ENCODE results near the gene IL10.

Gene IL10

DNA sequence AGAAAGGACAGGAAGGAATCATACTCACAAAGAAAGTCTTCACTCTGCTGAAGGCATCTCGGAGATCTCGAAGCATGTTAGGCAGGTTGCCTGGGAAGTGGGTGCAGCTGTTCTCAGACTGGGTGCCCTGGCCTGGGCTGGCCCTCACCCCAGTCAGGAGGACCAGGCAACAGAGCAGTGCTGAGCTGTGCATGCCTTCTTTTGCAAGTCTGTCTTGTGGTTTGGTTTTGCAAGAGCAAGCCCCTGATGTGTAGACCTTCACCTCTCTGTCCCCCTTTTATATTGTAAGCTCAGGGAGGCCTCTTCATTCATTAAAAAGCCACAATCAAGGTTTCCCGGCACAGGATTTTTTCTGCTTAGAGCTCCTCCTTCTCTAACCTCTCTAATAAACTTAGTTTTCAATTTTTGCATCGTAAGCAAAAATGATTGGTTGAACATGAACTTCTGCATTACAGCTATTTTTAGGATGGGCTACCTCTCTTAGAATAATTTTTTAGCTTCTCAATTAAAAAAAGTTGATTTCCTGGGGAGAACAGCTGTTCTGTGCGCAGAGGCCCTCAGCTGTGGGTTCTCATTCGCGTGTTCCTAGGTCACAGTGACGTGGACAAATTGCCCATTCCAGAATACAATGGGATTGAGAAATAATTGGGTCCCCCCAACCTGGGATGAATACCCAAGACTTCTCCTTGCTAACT, at the start of gene IL10:
IL10 (minus strand) TSS at position 252 of the 695 bp plus-strand sequence; CDS start at position 193, 59 bp downstream.
- DNase-seq (ENCODE audit: low spot score): no peak

DNA sequence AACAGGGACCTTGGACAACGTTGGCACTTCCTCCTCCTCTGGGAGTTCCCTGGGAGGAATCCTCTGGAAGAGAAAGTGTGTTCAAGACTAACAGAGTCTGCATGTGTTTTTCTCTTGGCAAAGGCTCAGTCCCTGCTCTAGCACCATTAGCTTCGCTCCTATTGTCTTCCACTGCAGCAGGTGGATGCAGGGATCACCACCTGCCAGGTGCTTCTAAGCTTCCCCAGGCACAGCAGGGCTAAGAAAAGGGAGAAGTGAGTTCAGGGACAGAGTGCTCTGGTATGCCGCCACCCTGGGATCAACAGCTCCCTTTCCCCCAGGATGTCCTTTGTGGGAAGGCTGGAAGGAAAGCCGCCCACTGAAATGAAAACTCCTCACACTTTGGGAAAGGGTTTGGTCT, 49.2 kb upstream of the IL10 start:
- DNase-seq (ENCODE audit: low spot score): no peak

DNA sequence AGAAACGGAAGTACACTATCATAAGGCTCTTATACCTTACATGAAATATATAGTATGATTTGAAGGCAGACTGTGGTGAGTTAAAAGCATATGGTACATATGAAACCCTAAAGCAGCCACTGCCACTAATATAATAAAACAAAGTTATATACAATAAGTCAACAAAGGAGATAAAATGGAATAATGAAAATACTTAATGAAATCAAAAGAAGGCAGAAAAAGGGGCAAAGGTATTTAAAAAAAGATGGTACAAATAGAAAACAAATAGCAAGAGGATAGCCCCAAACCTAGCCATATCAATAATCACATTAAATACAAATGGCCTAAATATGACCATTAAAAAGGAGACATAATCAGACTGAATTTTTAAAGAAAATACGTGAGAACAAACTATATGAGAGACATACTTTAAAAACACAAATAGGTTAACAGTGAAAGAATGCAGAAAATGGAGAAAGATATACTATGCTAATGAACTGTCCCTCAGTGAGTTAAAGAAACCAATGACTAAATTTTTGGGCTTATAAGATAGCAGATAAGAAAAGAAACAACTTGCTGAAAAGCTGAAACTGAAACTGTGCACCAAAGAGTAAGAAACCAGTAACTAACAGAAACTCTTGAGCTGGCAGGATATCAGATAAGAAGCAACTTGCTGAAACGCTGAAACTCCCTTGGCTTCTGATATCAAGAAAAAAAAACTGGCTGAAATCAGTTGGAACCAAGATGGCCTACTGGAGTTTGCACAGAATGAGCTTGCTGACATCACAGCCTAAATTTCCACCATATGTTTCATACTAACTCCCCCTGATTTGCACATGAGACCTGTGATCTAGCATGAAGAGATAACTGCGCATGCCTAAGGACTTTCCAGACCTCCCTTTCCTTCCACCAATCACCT, 44.3 kb upstream of the IL10 start:
- DNase-seq (ENCODE audit: low spot score): no peak

DNA sequence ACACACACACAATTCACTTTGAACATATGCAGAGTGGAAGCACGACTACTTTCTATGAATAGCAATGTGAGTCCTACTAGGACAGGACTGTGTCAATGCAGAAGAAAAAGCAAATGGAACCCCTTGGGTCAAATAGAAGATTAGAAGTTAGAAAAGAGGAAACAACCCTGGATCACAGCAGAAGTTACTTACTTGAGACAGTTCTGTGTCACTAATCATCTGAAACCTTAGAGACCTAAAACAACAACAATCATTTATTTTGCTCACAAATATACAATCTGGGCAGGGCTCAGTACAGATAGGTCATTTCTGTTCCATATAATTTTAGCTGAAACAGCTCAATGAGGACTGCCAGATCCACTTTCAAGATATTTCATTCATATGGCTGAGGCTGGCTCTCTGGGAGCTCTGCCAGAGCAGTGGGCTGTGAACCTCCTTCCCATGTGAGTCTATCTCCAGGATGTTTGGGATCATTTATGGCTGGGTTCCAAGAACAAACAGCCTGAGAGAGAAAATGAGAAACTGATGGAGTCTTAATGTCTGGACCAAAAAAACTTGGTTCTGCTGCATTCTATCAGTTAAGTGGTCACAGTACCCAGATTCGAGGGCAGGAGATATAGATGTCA, 42.5 kb upstream of the IL10 start:
- DNase-seq (ENCODE audit: low spot score): peak; percentile 30

DNA sequence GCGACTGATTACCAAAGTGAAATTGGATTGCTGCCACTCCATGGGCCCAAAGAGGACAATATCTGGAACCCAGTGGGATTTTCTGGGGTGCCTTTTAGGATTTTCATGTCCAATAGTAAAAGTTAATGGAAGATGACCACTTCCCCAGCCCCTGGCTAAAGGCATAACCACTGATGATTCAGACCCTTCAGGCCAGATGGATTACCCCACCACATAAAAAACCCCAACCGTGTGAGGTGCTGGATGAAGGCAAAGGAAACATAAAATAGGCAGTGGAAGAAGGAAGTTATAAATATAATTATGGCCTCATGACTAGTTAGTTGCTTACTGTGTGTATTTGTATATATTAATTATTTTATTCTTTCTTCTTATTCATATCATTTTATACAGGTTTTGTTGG, 40.2 kb upstream of the IL10 start:
- no peak for DNase-seq (ENCODE audit: low spot score)

DNA sequence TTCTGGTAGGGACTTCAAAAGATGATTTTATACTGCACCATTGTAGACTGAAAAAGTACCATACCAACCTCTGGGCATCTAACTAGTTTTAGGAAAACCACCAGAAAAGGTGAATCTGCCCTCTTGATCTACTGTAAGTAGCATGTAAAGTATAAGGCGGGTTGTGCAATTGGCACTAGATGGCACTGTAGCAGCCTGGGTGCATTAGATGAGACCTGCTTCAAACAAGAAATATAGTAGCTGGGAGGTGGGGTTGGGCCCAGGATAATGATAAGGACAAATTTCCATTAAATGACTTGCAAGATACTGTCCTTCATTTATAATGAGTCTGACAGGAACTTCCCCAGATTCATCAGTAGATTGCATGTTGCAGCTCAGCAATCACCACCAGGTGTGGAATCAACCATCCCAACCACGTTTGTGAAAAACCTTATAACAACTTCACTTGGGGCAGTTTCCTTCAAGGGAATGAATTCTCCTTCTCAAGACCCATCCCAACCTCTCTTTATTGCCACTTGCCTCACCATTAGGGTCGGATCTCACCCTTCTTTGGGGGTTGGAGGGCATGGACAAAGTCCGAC, 37.3 kb upstream of the IL10 start:
- peak; percentile 39 for DNase-seq (ENCODE audit: low spot score)

DNA sequence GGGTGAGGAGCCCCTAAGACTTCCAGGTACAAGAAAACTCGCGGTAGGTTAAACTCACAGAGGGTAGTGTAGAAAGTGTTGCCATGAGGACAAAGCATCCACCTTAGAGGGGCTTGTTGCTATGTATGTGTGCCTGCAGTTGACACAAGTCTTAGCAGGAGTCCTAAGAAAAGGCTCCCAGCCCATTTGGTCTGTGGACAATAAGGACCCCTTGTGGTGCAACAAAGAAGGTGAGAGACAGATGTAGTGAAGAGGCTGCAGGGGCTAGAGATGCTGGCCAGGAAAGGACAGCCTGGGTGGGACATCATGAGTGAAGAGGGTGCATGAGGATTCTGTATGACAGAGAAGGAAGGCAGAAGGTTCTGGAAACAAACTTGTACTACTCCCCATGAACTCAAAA, 36.3 kb upstream of the IL10 start:
- DNase-seq (ENCODE audit: low spot score): peak; percentile 41

DNA sequence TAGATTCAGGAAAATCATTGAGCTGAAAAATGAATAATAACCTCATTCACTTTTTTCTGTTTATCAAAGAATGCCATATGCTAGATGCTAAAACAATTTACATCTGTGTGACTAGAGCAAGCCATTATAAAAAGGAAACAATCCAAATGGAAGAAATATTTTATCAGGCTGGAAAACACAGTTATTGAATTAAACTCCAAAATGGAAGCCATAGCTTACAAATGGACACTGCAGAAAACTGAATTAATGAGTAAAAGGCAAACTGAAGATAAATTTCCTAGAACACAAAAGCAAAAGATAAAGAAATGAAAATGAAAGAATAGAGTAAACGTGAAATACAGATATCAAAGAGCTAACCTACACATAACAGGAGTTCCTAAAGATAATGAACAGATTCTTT, 33.1 kb upstream of the IL10 start:
- no peak for DNase-seq (ENCODE audit: low spot score)

DNA sequence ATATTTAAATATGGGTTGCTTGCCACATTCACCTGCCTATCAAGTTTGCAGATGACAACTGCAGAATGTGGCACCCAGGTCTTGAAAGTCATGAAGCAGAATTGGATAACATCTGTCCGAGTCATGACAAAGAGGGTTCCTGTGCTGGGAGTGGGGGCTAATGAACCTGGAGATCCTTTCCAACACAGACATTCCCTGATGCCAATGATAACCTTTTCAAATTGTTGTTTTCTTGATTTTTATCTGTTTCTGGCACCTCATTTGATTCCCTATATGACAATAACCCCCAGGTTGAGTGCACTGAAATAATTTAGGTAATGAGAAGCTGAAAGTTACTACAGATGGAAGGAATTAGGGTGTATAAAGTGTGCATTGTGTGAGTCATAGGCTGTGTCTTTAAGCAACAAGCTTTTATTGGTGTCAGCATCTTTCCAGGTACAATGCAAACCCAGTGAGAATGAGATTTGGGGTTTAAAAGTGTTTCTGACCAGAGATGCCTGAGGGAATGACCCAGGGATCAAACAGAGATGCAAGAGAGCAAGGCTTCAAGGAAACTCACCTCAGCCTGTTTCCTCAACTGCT, 32.0 kb upstream of the IL10 start:
- DNase-seq (ENCODE audit: low spot score): no peak

DNA sequence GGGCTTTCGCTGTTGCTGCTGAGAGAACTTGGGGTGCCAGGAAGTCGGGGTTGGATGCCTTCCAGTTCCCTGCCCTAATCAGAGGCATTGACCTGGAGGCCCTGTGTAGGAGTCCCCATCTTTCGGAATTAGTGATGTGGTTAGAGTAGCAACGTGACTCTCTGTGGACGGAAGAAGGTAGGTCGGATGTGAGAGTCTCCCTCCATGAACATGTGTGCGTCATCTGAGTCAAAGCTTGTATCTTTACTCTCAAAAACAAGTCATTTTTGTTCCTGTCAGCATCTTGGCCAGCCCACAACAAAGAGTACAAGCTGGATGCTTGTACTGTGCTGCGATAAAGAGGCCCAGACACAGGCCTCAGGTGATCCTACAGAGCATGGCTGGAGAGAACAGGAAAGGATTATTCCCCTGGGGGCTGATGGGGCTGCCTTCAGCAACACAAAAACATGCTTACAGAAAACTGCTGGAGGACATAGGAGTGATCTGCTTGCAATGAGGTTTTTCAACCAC, 31.0 kb upstream of the IL10 start:
- no peak for DNase-seq (ENCODE audit: low spot score)

DNA sequence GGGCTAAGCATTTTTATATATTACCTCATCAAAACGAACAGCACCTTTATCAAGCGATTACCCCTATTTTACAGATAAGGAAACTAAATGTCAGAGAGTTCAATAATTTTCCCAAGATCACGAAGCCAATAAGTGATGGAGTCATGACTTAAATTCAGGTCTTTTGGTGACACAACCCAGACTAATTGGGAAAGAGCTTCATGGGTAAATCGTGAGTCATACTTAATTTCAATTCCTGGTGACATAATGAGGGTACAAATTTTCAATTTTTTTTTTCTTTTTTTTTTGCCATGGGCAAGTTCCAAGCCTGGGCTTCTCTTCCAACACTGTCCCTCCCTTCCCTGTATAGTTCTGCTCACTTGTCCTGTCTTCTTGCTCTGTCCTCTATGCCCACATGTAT, 30.1 kb upstream of the IL10 start:
- peak; percentile 30 for DNase-seq (ENCODE audit: low spot score)

DNA sequence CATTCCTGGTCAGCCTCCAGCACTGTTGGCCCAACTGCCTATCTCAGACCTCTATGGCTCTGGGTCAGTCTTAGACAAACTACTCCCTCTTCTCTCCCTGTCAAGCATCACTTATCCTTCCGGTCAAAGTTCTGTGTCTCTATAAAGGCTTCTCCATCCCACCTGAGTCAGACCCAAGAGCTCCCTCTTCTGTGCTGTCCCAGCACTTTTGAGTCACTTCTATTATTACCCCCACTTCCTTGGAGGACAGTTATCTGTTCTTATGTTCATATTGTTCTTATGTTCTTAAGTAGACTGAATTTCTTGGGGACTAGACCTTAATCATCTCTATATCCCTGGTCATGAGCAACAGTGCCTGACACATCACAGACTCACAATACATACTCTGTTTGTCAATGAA, 29.2 kb upstream of the IL10 start:
- DNase-seq (ENCODE audit: low spot score): no peak

DNA sequence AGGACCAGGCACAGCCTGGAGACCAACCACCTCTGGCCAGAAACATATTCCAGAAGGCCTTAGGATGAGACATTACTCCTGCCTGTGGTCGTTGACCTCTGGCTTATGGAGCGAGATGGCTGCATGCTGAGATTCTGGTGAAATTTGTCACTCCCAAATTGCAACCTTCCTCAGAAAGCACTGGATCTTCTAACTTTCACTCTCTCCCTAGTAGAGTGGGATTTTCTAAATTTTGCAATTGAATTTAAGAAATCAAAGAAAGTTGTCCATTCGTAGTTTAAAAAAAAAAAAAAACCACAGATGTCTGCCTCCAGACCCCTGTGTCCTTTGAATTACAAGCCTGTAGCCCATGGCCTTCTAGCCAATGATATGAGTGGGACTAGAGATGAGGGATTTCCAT, 28.6 kb upstream of the IL10 start:
- DNase-seq (ENCODE audit: low spot score): no peak

DNA sequence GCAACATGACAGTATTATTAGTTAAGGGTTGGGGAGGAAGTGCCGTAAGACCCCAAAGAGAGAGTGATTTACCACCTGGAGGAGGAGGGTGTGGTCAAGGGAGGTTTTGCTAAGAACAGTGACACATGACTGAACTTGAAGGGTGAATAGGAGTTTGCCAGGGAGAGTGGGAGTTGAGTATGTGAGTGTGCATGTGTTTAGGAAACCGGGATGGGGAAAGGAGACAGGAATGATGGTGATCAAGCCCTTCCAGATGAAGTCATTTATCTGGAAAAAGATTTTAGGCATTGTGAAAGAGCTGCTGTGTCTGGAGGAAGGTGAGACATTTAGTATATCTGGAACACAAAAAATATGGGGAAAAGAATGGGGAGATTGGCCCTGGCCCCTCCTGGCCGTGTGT, 28.1 kb upstream of the IL10 start:
- no peak for DNase-seq (ENCODE audit: low spot score)

DNA sequence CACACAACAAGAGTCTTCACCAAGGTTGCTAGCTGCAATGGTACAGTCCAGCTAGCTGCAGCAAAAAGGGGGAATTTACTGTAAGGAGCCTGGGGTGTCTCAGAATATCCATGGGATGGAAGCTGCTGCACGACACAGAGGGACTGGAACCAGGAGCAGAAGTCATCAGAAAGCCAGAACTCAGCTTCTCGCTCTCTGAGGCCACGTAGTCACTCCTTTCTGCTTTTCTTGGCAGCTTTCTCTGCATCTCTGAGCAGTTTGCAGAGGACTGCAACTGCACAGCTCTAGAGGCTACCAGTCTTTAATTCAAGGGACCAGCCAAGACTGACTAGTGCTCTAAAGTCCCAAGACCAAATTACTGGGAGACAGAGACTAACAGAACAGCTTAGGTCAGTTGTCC, 27.0 kb upstream of the IL10 start:
- DNase-seq (ENCODE audit: low spot score): no peak

DNA sequence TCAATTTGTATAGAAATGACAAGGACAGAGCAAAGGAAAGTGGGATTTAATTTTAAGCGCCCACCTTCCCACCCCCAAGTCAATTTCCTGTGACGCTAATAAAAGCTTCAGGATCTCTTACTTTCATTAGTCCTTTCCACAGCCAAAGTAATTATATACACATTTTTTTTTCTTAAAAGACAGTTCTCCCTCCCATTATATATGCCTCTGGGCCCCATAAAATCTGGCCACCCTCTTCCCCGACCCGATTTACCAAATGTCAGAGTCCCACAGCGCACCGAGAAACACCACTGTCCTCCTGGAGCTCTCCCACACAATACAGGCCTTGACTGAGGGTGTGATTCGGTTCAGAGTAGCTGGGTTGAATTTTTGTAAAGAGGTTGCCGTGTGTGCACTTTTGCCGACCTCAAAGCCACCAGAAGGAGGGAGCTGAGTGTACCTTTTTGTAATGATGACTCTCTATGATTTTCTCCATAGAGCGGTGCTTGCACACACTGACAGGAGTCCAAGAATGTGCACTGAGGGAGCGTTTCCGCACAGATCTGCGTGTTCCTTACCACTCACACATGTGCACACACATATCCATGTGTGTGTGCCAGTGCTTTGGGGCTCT, 26.2 kb upstream of the IL10 start:
- DNase-seq (ENCODE audit: low spot score): no peak

DNA sequence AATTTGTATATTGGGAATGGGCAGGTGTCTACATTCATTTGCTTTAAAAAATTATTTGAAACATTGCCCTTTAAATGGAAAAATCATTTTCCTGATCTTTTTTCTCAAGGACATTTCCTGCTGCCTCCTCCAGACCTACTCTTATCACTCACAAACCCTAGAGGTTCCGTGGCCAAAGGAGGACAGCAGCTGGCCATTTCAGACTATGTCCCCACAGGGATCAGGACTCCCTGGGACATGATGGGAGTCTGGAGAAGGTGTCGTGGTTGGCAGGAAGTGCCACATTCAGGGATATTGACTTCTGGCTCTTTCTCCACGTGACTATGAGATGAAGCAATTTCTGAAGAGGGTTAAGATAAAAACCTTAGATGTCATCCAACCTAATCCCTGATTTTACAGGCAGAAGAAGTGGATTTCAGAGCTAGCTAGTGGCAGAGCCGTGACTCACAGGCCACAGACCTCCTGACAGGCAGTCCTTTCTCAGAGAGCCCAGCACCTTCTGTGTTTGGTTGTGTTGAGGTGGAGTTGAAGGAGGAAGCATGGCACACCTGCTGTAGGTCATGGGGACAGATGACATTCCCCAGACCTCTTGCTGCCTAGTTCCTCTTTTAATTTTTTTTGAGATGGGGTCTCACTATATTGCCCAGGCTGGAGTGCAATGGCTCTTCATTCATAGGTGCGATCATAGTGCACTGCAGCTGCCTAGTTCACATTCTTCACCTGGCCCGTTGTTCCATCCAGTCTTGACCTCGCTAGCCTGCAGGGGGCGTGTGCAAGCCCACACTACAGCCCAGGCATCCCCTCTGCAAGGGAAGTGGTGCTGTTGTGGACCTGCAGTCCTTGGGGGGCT, 25.5 kb upstream of the IL10 start:
- no peak for DNase-seq (ENCODE audit: low spot score)

DNA sequence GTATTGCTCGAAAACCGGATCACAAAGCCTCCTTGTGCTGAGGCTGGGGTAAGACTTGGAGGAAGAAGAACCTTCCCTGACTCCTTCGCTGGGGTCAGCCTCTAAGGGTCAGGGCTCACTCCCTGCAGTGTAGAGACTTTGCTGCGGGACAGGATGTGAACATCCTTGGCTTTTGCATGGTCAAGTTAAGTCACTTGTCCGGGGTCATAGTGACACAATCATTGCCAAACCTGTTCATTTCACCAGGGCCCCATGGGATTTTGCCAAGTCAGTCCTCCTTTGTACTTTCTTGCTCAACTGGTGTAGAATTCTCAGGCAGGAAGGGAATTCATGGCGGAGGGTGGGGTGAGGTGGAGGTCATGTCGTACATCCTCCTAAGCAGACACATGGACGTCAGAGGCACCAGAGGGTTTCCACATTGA, 24.7 kb upstream of the IL10 start:
- DNase-seq (ENCODE audit: low spot score): no peak

DNA sequence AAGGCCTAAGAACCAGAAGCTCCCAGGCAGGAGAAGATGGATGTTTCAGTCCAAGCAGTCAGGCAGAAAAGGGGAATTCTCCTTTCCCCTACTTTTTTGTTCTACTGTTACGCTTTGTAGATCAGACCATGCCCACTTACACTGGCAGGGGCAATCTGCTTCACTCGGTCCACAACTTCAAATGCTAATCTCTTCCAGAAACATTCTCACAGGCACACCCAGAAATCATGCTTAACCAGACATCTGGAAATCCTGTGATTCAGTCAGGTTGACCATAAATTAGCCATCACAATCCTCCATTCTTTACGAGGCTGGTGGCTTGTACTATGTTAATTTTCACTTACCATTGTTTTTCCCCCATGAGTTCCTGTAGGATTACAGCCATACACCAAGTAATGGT, 23.8 kb upstream of the IL10 start:
- no peak for DNase-seq (ENCODE audit: low spot score)

DNA sequence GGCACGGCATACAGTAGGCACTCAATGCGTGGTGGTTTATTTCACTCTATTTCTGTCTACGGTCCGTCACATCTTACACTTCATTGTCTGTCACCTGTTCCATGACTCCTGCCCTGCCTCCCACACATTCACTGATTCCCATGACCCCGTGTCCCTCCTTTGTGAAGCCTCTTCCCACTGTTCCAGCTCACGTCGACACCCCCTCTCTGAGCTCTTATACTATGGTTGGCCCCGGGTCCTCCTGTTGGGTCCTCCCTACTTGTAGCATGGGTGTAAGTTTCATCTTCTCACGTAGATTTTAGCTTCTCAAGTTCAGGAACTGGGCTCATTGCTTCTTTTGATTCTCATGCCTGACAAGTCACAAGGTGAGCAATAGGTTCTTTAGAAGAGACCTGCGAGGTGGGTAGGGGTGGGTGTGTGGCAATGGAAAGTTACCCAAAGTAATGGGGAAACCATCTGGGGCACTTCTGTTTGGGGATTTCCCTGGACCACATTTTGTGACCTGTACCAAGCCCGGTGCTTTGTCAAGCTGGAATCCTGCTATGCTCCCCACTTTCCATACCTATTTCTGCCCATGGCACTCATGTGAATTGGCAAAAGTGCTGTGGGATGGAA, 22.1 kb upstream of the IL10 start:
- no peak for DNase-seq (ENCODE audit: low spot score)
